MCF 10A (cell line): ENCODE data around the gene CBFA2T3. TPM values are rescaled to one million over a fixed set of nuclear protein-coding genes. Genes with fewer than 3 reads are reported as not detected.

Experiments used
- BruUV-seq: library from RNA; stranded (reverse); fragments of 400-500 nt; replicated peaks from 2 replicates; lab custom pipeline; 2021; lab: Mats Ljungman, UMichigan
- CTCF ChIA-PET: fragments of 300-600 bp; sonication (Branson Sonifier 250); formaldehyde crosslinking; extraction: SDS; loops from one replicate; lab custom pipeline; 2021; ENCODE audit warnings: antibody characterized with exemption, inconsistent platforms; lab: Yijun Ruan, JAX
- POLR2A ChIA-PET: fragments of 300-600, 350-650 bp; sonication (Branson Sonifier 250); formaldehyde crosslinking; extraction: SDS; loops from one replicate; lab custom pipeline; 2020; ENCODE audit warnings: antibody characterized with exemption, inconsistent platforms; lab: Yijun Ruan, JAX
- DNase-seq: peaks from one replicate; pipeline ENCODE4 v3.0.0-alpha.2; 2018; ENCODE audit not compliant: unreplicated experiment
- H3K27ac Mint-ChIP-seq: one replicate; pipeline ENCODE4 v1.8.0; 2022; ENCODE audit warnings: mild to moderate bottlenecking, low read depth, mixed read lengths; ENCODE audit not compliant: unreplicated experiment
- H3K27me3 Mint-ChIP-seq: one replicate; pipeline ENCODE4 v1.8.0; 2022; ENCODE audit warnings: mixed read lengths; ENCODE audit not compliant: insufficient read depth, unreplicated experiment
- H3K36me3 Mint-ChIP-seq: one replicate; pipeline ENCODE4 v1.8.0; 2022; ENCODE audit warnings: mild to moderate bottlenecking, moderate library complexity, mixed read lengths; ENCODE audit not compliant: insufficient read depth, unreplicated experiment
- H3K4me1 Mint-ChIP-seq: one replicate; pipeline ENCODE4 v1.8.0; 2022; ENCODE audit warnings: mixed read lengths; ENCODE audit not compliant: insufficient read depth, unreplicated experiment
- H3K4me3 Mint-ChIP-seq: one replicate; pipeline ENCODE4 v1.8.0; 2022; ENCODE audit warnings: mild to moderate bottlenecking, moderate library complexity, mixed read lengths; ENCODE audit not compliant: unreplicated experiment
- H3K9me3 Mint-ChIP-seq: one replicate; pipeline ENCODE4 v1.8.0; 2022; ENCODE audit warnings: mixed read lengths; ENCODE audit not compliant: unreplicated experiment
- CTCF ChIP-seq: fragments of 200-600 bp; IDR thresholded peaks from one replicate; pipeline ENCODE4 v1.8.0; 2022; ENCODE audit warnings: antibody characterized with exemption, mild to moderate bottlenecking; ENCODE audit not compliant: unreplicated experiment
- intact Hi-C: fragments of 100-400 bp; cut with micrococcal nuclease; formaldehyde crosslinking; loops from 2 replicates; pipeline ENCODE4 v1.14.1; 2022
- total RNA-seq: library from RNA; stranded (reverse); gene quantifications from 2 replicates; pipeline ENCODE4 v1.2.3, GENCODE V29; 2022

CBFA2T3 gene
- total RNA-seq, 1 experiment from 2014 or later = not detected

- POLR2A ChIA-PET = no interaction called here
These were observed 21.1 kb downstream of the CBFA2T3 start for GRCh38 chr16:88955906-88956305.

GRCh38 chr16:88953003-88953690 is 23.9 kb downstream of the CBFA2T3 start:
- Mint-ChIP-seq H3K4me3 (no peak overlapping the region), H3K27ac (no peak overlapping the region), H3K27me3 (peaks cover 57% of the 10 kb centered on the region), H3K36me3 (peaks cover 6% of the 10 kb centered on the region), H3K9me3 (no peaks in the 10 kb centered on the region), H3K4me1 (peaks cover 13% of the 10 kb centered on the region)
- BruUV-seq = no TSS peak
- POLR2A ChIA-PET = no interaction called here
- CTCF ChIA-PET = interaction anchor here (1.2 kb wide), 1 partner anchor 214 kb away, joined by 5 read pairs; no protein-coding TSS in a partner anchor
- no peak for TF ChIP-seq CTCF
- intact Hi-C loops = no loop called here
- DNase-seq = no peak

More at GRCh38 chr16:88955906-88956305, 21.1 kb downstream of the CBFA2T3 start:
- BruUV-seq = no TSS peak
- no peak overlapping the region for H3K27ac Mint-ChIP-seq
- no peak overlapping the region for H3K4me3 Mint-ChIP-seq
- intact Hi-C loops = no loop called here
- H3K27me3 Mint-ChIP-seq = peaks cover 64% of the 10 kb centered on the region
- H3K9me3 Mint-ChIP-seq = no peaks in the 10 kb centered on the region
- no peak for DNase-seq
- H3K4me1 Mint-ChIP-seq = peaks cover 7% of the 10 kb centered on the region
- CTCF ChIA-PET = no interaction called here
- no peak for TF ChIP-seq CTCF
- H3K36me3 Mint-ChIP-seq = peaks cover 6% of the 10 kb centered on the region

- ChIA-PET CTCF (interaction anchor here (0.5 to 1.2 kb wide), 2 partner anchors 198 to 215 kb away, joined by 4 to 5 read pairs; no protein-coding TSS in a partner anchor), POLR2A (interaction anchor here (0.6 kb wide), 1 partner anchor 317 kb away, joined by 3 read pairs; no protein-coding TSS in a partner anchor)
- no peaks in the 10 kb centered on the region for H3K36me3 Mint-ChIP-seq
- H3K27me3 Mint-ChIP-seq = peaks cover 57% of the 10 kb centered on the region
- H3K9me3 Mint-ChIP-seq = no peaks in the 10 kb centered on the region
- no peak for DNase-seq
- no peak for TF ChIP-seq CTCF
- intact Hi-C loops = no loop called here
- no TSS peak for BruUV-seq
- H3K4me3 Mint-ChIP-seq = no peak overlapping the region
- H3K4me1 Mint-ChIP-seq = peaks cover 13% of the 10 kb centered on the region
- no peak overlapping the region for H3K27ac Mint-ChIP-seq
These were observed 25.0 kb downstream of the CBFA2T3 start for GRCh38 chr16:88951989-88952388.

GRCh38 chr16:88951501-88951900 is 25.5 kb downstream of the CBFA2T3 start:
- no peaks in the 10 kb centered on the region for H3K9me3 Mint-ChIP-seq
- intact Hi-C loops = no loop called here
- DNase-seq = no peak
- BruUV-seq = no TSS peak
- CTCF ChIA-PET = no interaction called here
- no peak overlapping the region for H3K4me3 Mint-ChIP-seq
- no peak overlapping the region for H3K27ac Mint-ChIP-seq
- H3K36me3 Mint-ChIP-seq = no peaks in the 10 kb centered on the region
- H3K27me3 Mint-ChIP-seq = peaks cover 58% of the 10 kb centered on the region
- POLR2A ChIA-PET = interaction anchor here (0.6 kb wide), 1 partner anchor 318 kb away, joined by 3 read pairs; no protein-coding TSS in a partner anchor
- H3K4me1 Mint-ChIP-seq = peaks cover 13% of the 10 kb centered on the region
- no peak for TF ChIP-seq CTCF
